IMR-90 (cell line): ENCODE measurements around the gene TSPAN4. TPM values are rescaled to one million over a fixed set of nuclear protein-coding genes. Genes with fewer than 3 reads are reported as not detected.

ENCODE experiments used
- CEBPB ChIP-seq: IDR thresholded peaks from 2 replicates; pipeline ENCODE4 v1.6.1; 2012; ENCODE audit warnings: low read depth, low read length, improper control_type of control experiment
- FOS ChIP-seq: fragments of 150-350 bp; IDR thresholded peaks from 2 replicates; pipeline ENCODE4 v1.6.1; 2016; ENCODE audit warnings: low read depth, low read length
- MAFK ChIP-seq: IDR thresholded peaks from 2 replicates; pipeline ENCODE4 v1.6.1; 2012; ENCODE audit warnings: low read depth, low read length, improper control_type of control experiment
- RAD21 ChIP-seq: IDR thresholded peaks from 2 replicates; pipeline ENCODE4 v1.6.1; 2012; ENCODE audit warnings: low read length, improper control_type of control experiment
- polyA plus RNA-seq, 3 experiments: library from polyadenylated mRNA; depleted of rRNA; stranded (reverse); fragments of >200 nt; gene quantifications; 2 replicates each; pipeline ENCODE4 v1.2.3, GENCODE V29; 2012; ENCODE audit warnings: low replicate concordance in 1 of 3
- total RNA-seq: library from RNA; depleted of rRNA; stranded (reverse); fragments of >200 nt; gene quantifications from 2 replicates; pipeline ENCODE4 v1.2.3, GENCODE V29; 2012

Gene TSPAN4
- total and polyA plus RNA-seq, 2 of the 4 experiments (the other 2 are of a cell fraction) = 161 to 293 TPM

GRCh38 chr11:795634-796564 lies 46.8 kb upstream of the TSPAN4 start (continued):
- TF ChIP-seq MAFK (no peak), CEBPB (no peak), FOS (0 out of 2 replicates have a peak, but pooled peaks have one; percentile 23), RAD21 (no peak)
